CD14-positive monocyte (primary cell): ENCODE results near the gene CTDSPL. TPM values are rescaled to one million over a fixed set of nuclear protein-coding genes. Genes with fewer than 3 reads are reported as not detected.

Experiments used
- DNase-seq, 3 donors: peaks; one replicate each; pipeline ENCODE4 v3.0.0-alpha.2; 2011 to 2022
- H2AFZ ChIP-seq: 2 replicates; pipeline ENCODE4 v1.6.0; 2012; ENCODE audit warnings: mild to moderate bottlenecking, low read depth, low read length, inconsistent platforms; ENCODE audit not compliant: insufficient read depth, poor library complexity, severe bottlenecking
- H3K27ac ChIP-seq, 2 donors: 1 replicate in 1 of 2; 2 replicates in 1 of 2; pipeline ENCODE4 v1.5.1; 2012 to 2013; ENCODE audit warnings: low read length in 2 of 2, control low read depth in 1 of 2, inconsistent platforms in 1 of 2, low read depth in 1 of 2, mild to moderate bottlenecking in 1 of 2
- H3K27me3 ChIP-seq, 2 donors: one replicate each; pipeline versions ENCODE4 v1.6.0 to v1.6.1; 2011 to 2013; ENCODE audit warnings: low read length in 2 of 2; ENCODE audit not compliant: control insufficient read depth in 2 of 2, insufficient read depth in 2 of 2
- H3K36me3 ChIP-seq, 2 donors: replicated peaks in 1 of 2; 1 replicate in 1 of 2; 2 replicates in 1 of 2; pipeline versions ENCODE4 v1.5.1 to v1.6.1; 2012 to 2013; ENCODE audit warnings: low read length in 2 of 2, control low read depth in 1 of 2, inconsistent platforms in 1 of 2, mild to moderate bottlenecking in 1 of 2; ENCODE audit not compliant: insufficient read depth in 2 of 2, control insufficient read depth in 1 of 2
- H3K4me1 ChIP-seq, 2 donors: 1 replicate in 1 of 2; 2 replicates in 1 of 2; pipeline versions ENCODE4 v1.5.1 to v1.6.1; 2012 to 2013; ENCODE audit warnings: low read length in 2 of 2, control low read depth in 1 of 2, inconsistent platforms in 1 of 2, mild to moderate bottlenecking in 1 of 2, moderate library complexity in 1 of 2; ENCODE audit not compliant: insufficient read depth in 2 of 2, control insufficient read depth in 1 of 2
- H3K4me2 ChIP-seq: replicated peaks from 2 replicates; pipeline ENCODE3; 2012; ENCODE audit warnings: low read length, moderate library complexity, mild to moderate bottlenecking; ENCODE audit not compliant: poor library complexity, severe bottlenecking; ENCODE audit errors: extremely low read depth
- H3K4me3 ChIP-seq, 3 experiments: fragments of 200-600 bp in 1 of 3; sonication (generic) in 1 of 3; replicated peaks in 1 of 3; 1 replicate in 2 of 3; 2 replicates in 1 of 3; pipeline ENCODE4 v1.5.1; 2011 to 2013; ENCODE audit warnings: low read length in 3 of 3, mild to moderate bottlenecking in 3 of 3, control low read depth in 2 of 3, low read depth in 2 of 3, inconsistent platforms in 1 of 3, moderate library complexity in 1 of 3
- H3K79me2 ChIP-seq: 2 replicates; pipeline ENCODE4 v1.6.0; 2012; ENCODE audit warnings: mild to moderate bottlenecking, control low read depth, inconsistent platforms, low read length, moderate library complexity; ENCODE audit not compliant: insufficient read depth
- H3K9ac ChIP-seq: 2 replicates; pipeline ENCODE4 v1.6.0; 2017; ENCODE audit warnings: low read length, mild to moderate bottlenecking; ENCODE audit not compliant: insufficient read depth, poor library complexity, severe bottlenecking
- H3K9me3 ChIP-seq, 2 donors: replicated peaks in 1 of 2; 1 replicate in 1 of 2; 2 replicates in 1 of 2; pipeline versions ENCODE4 v1.5.1 to v1.6.1; 2012 to 2013; ENCODE audit warnings: low read length in 2 of 2, control low read depth in 1 of 2; ENCODE audit not compliant: control insufficient read depth in 1 of 2, insufficient read depth in 1 of 2
- H4K20me1 ChIP-seq: 2 replicates; pipeline ENCODE4 v1.6.0; 2012; ENCODE audit warnings: mild to moderate bottlenecking, low read length, control low read depth, moderate library complexity; ENCODE audit not compliant: insufficient read depth
- H3K27ac Mint-ChIP-seq, 7 donors: one replicate each; pipeline ENCODE4 v1.8.0; 2020; ENCODE audit warnings: mild to moderate bottlenecking in 7 of 7, mixed read lengths in 7 of 7, moderate library complexity in 6 of 7, inconsistent platforms in 2 of 7
- H3K27me3 Mint-ChIP-seq, 3 donors: one replicate each; pipeline ENCODE4 v1.8.0; 2021 to 2022; ENCODE audit warnings: low read depth in 3 of 3, mild to moderate bottlenecking in 3 of 3, mixed read lengths in 3 of 3, moderate library complexity in 3 of 3, inconsistent platforms in 1 of 3
- H3K36me3 Mint-ChIP-seq, 2 donors: one replicate each; pipeline ENCODE4 v1.8.0; 2020; ENCODE audit warnings: mixed read lengths in 2 of 2, inconsistent platforms in 1 of 2, mild to moderate bottlenecking in 1 of 2
- H3K4me1 Mint-ChIP-seq: one replicate; pipeline ENCODE4 v1.8.0; 2020; ENCODE audit warnings: mild to moderate bottlenecking, mixed read lengths
- H3K4me3 Mint-ChIP-seq, 2 donors: one replicate each; pipeline ENCODE4 v1.8.0; 2020; ENCODE audit warnings: mild to moderate bottlenecking in 2 of 2, mixed read lengths in 2 of 2, moderate library complexity in 1 of 2
- H3K9me3 Mint-ChIP-seq, 7 donors: one replicate each; pipeline ENCODE4 v1.8.0; 2020 to 2022; ENCODE audit warnings: mixed read lengths in 7 of 7, mild to moderate bottlenecking in 6 of 7, moderate library complexity in 6 of 7, inconsistent platforms in 2 of 7
- WGBS: methylation state at CpG from one replicate; pipeline ENCODE4 v1.1.5; 2013; ENCODE audit warnings: missing lambda C conversion rate; ENCODE audit not compliant: insufficient coverage; 5-methylcytosine and 5-hydroxymethylcytosine counted together
- intact Hi-C, 2 donors: fragments of 100-400 bp; cut with micrococcal nuclease; formaldehyde crosslinking; loops; one replicate each; pipeline versions ENCODE4 v1.15.0 to v1.15.1; 2023
- polyA plus RNA-seq, 3 donors: library from polyadenylated mRNA; depleted of rRNA in 1 of 3; unstranded in 2 of 3; stranded (reverse) in 1 of 3; fragments of 300-500 nt in 2 of 3; fragments of >200 nt in 1 of 3; fragmentation: Illumina TruSeq in 2 of 3; gene quantifications; 1 replicate in 2 of 3; 2 replicates in 1 of 3; pipeline ENCODE4 v1.2.3, GENCODE V29; 2012 to 2021
- TF ChIP-seq, protein P1 (sequence below): fragments of 200-600 bp; IDR thresholded peaks from one replicate; pipeline ENCODE4 v1.8.0; 2022; ENCODE audit warnings: antibody characterized with exemption, mild to moderate bottlenecking

Gene CTDSPL
- polyA plus RNA-seq, 3 donors, result 0.15 to 0.69 (median 0.33) TPM

GRCh38 chr3:37930495-37930894, 68.8 kb downstream of the CTDSPL start:
- intact Hi-C loops, result no loop called here
- no peaks in the 10 kb centered on the region for H3K79me2 ChIP-seq
- WGBS, result no CpG with 5 or more reads among the region's 2 CpGs

DNA sequence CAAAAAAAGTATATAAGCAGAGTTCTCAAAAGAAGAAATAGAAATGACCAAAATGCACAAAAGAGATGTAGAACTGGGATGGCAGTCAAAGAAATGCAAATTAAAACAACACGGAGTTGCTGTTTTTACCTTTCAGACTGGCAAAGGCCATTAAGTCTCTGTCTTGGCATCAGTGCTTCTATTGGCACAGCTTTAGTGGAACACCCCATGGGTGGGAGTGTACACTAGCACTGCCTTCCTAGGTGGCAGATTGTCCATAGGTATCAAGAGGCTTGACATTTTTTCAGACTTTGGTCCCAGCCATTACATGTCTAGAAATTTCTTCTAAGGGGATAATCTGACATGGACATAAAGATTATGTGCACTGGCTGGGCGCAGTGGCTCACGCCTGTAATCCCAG, 70.8 kb downstream of the CTDSPL start:
- H3K9me3 ChIP-seq, result no peaks in the 10 kb centered on the region
- no peaks in the 10 kb centered on the region for H3K27me3 ChIP-seq
- no peak overlapping the region for H3K4me3 Mint-ChIP-seq
- H3K9ac ChIP-seq, result no peak overlapping the region
- 80% methylated on average over 1 of the region's 3 CpGs for WGBS
- peaks cover 0 to 4% (median 0%) of the 10 kb centered on the region in 7 donors for H3K9me3 Mint-ChIP-seq
- H3K36me3 Mint-ChIP-seq, result no peaks in the 10 kb centered on the region
- no peaks in the 10 kb centered on the region for H3K36me3 ChIP-seq
- no peaks in the 10 kb centered on the region for H3K4me1 ChIP-seq
- H2AFZ ChIP-seq, result no peak overlapping the region
- H4K20me1 ChIP-seq, result no peaks in the 10 kb centered on the region
- TF ChIP-seq, protein P1, sequence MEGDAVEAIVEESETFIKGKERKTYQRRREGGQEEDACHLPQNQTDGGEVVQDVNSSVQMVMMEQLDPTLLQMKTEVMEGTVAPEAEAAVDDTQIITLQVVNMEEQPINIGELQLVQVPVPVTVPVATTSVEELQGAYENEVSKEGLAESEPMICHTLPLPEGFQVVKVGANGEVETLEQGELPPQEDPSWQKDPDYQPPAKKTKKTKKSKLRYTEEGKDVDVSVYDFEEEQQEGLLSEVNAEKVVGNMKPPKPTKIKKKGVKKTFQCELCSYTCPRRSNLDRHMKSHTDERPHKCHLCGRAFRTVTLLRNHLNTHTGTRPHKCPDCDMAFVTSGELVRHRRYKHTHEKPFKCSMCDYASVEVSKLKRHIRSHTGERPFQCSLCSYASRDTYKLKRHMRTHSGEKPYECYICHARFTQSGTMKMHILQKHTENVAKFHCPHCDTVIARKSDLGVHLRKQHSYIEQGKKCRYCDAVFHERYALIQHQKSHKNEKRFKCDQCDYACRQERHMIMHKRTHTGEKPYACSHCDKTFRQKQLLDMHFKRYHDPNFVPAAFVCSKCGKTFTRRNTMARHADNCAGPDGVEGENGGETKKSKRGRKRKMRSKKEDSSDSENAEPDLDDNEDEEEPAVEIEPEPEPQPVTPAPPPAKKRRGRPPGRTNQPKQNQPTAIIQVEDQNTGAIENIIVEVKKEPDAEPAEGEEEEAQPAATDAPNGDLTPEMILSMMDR, result no peak
- H3K4me3 ChIP-seq, result no peak overlapping the region
- intact Hi-C loops, result no loop called here
- H3K4me2 ChIP-seq, result no peak overlapping the region
- H3K27me3 Mint-ChIP-seq, result no peaks in the 10 kb centered on the region
- no peaks in the 10 kb centered on the region for H3K79me2 ChIP-seq
- H3K4me1 Mint-ChIP-seq, result peaks cover 14% of the 10 kb centered on the region
- DNase-seq, result no peak
- no peak overlapping the region for H3K27ac Mint-ChIP-seq
- no peak overlapping the region for H3K27ac ChIP-seq

More at GRCh38 chr3:37930495-37930894, 68.8 kb downstream of the CTDSPL start:
- Mint-ChIP-seq H3K27me3 (no peaks in the 10 kb centered on the region), H3K27ac (no peak overlapping the region), H3K4me1 (peaks cover 9% of the 10 kb centered on the region), H3K36me3 (no peaks in the 10 kb centered on the region), H3K9me3 (peaks cover 0 to 4% (median 0%) of the 10 kb centered on the region in 7 donors), H3K4me3 (no peak overlapping the region)
- Histone ChIP-seq H3K4me1 (no peaks in the 10 kb centered on the region), H3K9me3 (no peaks in the 10 kb centered on the region), H2AFZ (no peak overlapping the region), H3K4me2 (no peak overlapping the region), H3K36me3 (no peaks in the 10 kb centered on the region), H3K4me3 (no peak overlapping the region), H3K27ac (no peak overlapping the region), H4K20me1 (no peaks in the 10 kb centered on the region), H3K27me3 (no peaks in the 10 kb centered on the region), H3K9ac (no peak overlapping the region)
- TF ChIP-seq, protein P1, result no peak
- no peak for DNase-seq
